Inflammatory macrophage treated with lipopolysaccharide for 4 hours (primary cell): Measurements from ENCODE around the gene PTPRB.
"Not testable (repeated sequence)": the region's sequence is repeated elsewhere in the genome, so short reads cannot be mapped to it uniquely, and the experiment has no call there.

ENCODE experiments used
- DNase-seq: peaks from one replicate; pipeline ENCODE4 v3.0.0-alpha.2; 2020

PTPRB gene

GRCh38 chr12:70529647-70530046 lies 107.6 kb downstream of the PTPRB start:
- no peak for DNase-seq

DNA sequence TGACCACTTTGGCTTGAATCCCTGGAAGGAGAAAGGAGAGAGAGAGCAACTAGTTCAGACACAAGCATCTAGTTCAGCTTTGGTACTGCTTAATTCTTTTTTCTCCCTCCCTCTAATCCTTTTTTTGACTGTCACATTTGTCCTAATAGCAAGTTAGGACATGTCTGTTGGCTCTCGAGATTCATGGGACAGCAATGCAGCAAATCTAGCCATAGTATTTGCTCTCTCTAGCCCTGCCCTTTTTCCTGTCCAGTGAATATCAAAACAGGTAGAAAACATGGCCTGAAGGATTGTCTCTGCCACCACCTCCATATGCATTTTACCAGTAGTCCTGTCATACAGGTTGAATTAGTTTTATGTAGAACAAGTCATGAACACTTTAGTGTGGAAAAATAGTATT lies 116.4 kb downstream of the PTPRB start:
- DNase-seq: no peak

DNA sequence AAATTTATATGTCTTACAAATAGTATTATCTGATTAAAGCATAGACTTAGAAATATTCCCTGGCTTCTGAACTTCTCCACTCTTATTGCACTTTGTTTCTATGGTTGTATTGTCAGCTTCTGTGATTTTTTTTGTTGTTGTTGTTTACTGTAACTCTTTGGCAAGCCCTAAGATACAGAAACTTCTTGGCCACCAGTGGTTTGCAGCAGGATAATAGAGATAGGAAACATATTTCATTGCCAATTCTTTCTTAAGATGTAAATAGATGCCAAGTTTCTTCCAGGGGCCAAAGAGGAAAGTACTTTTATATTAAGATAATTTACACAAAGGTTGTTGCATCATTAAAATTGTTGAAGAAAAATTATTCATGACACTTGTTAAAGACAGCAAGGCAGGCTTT lies 123.8 kb downstream of the PTPRB start:
- no peak for DNase-seq

GRCh38 chr12:70508178-70508577 lies 129.1 kb downstream of the PTPRB start:
- no peak for DNase-seq

DNA sequence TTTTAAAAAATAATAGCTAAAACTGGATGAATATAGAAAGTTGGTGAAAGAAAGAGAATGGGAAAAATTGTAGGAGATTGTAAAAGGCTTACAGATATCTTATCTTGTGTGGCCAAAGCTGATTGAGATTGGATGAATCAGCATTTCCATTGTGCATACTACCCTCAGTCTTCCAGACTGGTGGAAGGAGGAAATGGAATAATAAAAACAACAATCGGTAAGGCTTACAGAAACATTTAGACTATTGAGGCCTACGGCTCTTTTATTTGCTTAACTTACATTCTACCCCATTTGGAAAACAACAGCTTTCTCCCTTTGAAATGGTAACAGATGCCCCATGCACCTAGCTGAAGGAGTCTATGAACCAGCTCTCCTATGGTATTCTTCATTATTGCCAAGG lies 129.8 kb downstream of the PTPRB start:
- DNase-seq: no peak

DNA sequence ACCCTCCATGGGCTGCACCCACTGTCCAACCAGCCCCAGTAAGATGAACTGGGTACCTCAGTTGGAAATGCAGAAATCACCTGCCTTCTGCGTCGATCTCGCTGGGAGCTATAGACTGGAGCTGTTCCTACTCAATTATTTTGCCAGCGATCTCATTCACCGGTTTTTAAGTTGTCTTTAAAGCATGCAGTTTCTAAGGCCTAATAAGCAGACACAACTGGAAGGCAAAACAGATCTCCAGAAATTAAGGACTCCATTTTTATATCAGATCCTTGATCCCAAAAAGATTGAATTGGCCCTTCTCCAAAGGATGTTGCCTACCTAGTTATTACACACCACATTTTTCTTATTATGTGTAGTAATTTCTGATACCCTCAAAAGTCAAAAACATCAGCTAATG lies 139.7 kb downstream of the PTPRB start:
- DNase-seq: no peak

DNA sequence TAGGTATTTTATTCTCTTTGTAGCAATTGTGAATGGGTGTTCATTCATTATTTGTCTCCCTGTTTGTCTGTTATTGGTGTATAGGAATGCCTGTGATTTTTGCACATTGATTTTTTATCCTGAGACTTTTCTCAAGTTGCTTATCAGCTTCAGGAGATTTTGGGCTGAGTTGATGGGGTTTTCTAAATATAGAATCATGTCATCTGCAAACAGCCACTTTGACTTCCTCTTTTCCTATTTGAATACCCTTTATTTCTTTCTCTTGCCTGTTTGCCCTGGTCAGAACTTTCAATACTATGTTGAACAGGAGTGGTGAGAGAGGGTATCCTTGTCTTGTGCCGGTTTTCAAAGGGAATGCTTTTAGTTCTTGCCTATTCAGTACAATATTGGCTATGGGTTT lies 144.3 kb downstream of the PTPRB start:
- DNase-seq: not testable (repeated sequence)

DNA sequence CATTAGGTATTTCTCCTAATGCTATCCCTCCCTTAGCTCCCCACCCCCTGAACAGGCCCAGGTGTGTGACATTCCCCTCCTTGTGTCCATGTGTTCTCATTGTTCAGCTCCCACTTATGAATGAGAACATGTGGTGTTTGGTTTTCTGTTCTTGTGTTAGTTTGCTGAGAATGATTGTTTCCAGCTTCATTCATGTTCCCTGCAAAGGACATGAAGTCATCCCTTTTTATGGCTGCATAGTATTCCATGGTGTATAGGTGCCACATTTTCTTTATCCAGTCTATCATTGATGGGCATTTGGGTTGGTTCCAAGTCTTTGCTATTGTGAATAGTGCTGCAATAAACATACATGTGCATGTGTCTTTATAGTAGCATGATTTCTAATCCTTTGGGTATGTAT lies 146.3 kb downstream of the PTPRB start:
- DNase-seq: not testable (repeated sequence)

GRCh38 chr12:70487440-70487839 lies 149.8 kb downstream of the PTPRB start:
- DNase-seq: no peak

GRCh38 chr12:70486588-70486987 lies 150.6 kb downstream of the PTPRB start:
- no peak for DNase-seq

GRCh38 chr12:70485704-70486103 lies 151.5 kb downstream of the PTPRB start:
- no peak for DNase-seq

DNA sequence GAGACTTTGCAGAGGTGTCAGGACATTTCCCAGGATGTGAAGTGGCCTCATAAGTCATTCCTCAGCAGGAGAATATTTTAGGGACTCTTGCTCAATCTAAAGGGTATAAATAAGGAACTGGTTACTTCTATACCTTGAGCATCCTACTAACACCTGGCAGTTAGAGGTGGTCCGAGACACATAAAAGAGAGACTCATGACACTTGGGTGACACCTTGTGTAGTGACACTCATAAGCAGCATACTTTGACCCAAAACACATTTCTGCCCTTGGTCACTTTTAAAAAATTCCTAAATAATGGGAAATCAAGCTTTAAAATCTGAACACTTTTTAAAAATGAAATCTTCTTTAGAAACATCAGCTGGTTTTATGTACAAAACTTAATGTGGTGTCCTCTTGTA lies 152.8 kb downstream of the PTPRB start:
- no peak for DNase-seq

- DNase-seq: no peak
These were observed 154.5 kb downstream of the PTPRB start for GRCh38 chr12:70482764-70483163.

DNA sequence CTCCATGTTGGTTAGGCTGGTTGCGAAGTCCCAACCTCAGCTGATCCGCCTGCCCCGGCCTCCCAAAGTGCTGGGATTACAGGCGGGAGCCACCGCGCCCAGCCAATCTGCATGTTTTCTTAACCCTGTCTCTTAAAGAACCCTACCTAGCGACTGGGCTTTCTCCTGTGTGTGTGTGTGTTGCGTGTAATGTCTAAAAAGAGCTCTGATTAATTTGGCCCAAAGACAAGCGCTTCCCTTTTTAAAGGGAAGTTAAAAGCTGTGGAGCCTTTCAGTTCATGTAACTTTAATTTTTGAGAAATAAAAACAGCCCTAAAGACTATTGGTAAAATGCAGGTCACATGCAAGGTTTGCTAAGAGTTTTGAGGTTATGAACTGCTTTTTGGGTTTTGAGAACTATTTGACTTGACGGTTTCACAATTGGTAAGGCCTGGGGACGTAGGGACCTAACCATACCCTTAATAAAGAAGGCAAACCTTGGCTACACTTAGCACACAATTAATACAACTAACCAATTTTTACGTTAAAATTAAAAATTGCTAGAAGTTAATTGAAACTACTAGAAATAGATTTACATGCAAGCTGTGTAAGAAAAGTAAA lies 167.9 kb downstream of the PTPRB start:
- DNase-seq: no peak

GRCh38 chr12:70468741-70469140 lies 168.5 kb downstream of the PTPRB start:
- no peak for DNase-seq

- no peak for DNase-seq
These were observed 169.1 kb downstream of the PTPRB start for GRCh38 chr12:70467918-70468733.

GRCh38 chr12:70467476-70467875 lies 169.8 kb downstream of the PTPRB start:
- no peak for DNase-seq

DNA sequence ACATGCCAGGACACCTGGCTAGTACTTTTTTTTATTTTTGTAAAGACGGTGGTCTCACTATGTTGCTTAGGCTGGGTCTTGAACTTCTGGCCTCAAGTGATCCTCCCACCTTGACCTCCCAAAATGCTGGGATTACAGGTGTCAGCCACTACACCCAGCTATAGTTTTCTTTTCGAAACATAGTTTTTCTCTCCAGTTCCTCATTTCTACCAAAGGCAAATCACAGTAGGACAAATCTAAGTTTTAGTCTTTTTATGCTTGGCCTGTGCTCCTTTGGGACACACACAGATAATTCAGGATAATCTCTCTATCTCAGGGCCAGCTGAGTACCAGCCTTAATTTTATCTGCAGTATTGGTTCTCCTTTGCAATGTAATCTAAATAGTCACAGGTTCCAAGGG lies 170.5 kb downstream of the PTPRB start:
- DNase-seq: no peak
